GM18517 (cell line): ENCODE measurements around the gene ABCC4.

Experiments used
- ATAC-seq: cut with Tn5 transposase; IDR thresholded peaks from one replicate; pipeline ENCODE4 v1.9.1; 2021; ENCODE audit warnings: mild to moderate bottlenecking, moderate library complexity; ENCODE audit not compliant: unreplicated experiment

ABCC4 gene

GRCh38 chr13:95118541-95119324 lies 182.5 kb downstream of the ABCC4 start:
- no peak for ATAC-seq

- no peak for ATAC-seq
Measured at GRCh38 chr13:95117092-95117491, 184.2 kb downstream of the ABCC4 start.

GRCh38 chr13:95115525-95115924 lies 185.7 kb downstream of the ABCC4 start:
- ATAC-seq = no peak

- ATAC-seq = no peak
Measured at GRCh38 chr13:95113601-95114000, 187.7 kb downstream of the ABCC4 start.

GRCh38 chr13:95112883-95113282 lies 188.4 kb downstream of the ABCC4 start:
- no peak for ATAC-seq

- no peak for ATAC-seq
Measured at GRCh38 chr13:95111608-95112007, 189.6 kb downstream of the ABCC4 start.

GRCh38 chr13:95106562-95106961 lies 194.7 kb downstream of the ABCC4 start:
- no peak for ATAC-seq

GRCh38 chr13:95100525-95101433 lies 200.5 kb downstream of the ABCC4 start:
- no peak for ATAC-seq

- no peak for ATAC-seq
Measured at GRCh38 chr13:95099541-95099940, 201.7 kb downstream of the ABCC4 start.

GRCh38 chr13:95098916-95099315 lies 202.3 kb downstream of the ABCC4 start:
- ATAC-seq = no peak

- ATAC-seq = no peak
Measured at GRCh38 chr13:95091755-95092154, 209.5 kb downstream of the ABCC4 start.

- ATAC-seq = no peak
Measured at GRCh38 chr13:95087746-95088305, 213.4 kb downstream of the ABCC4 start.

- ATAC-seq = no peak
Measured at GRCh38 chr13:95086761-95087160, 214.5 kb downstream of the ABCC4 start.

- no peak for ATAC-seq
Measured at GRCh38 chr13:95083758-95084157, 217.5 kb downstream of the ABCC4 start.

GRCh38 chr13:95083066-95083465 lies 218.2 kb downstream of the ABCC4 start:
- no peak for ATAC-seq

- no peak for ATAC-seq
Measured at GRCh38 chr13:95075506-95075905, 225.7 kb downstream of the ABCC4 start.

GRCh38 chr13:95074820-95075219 lies 226.4 kb downstream of the ABCC4 start:
- ATAC-seq = no peak

GRCh38 chr13:95073747-95074311 lies 227.4 kb downstream of the ABCC4 start:
- ATAC-seq = no peak

GRCh38 chr13:95067303-95067702 lies 233.9 kb downstream of the ABCC4 start:
- ATAC-seq = no peak

GRCh38 chr13:95060014-95060519 lies 241.2 kb downstream of the ABCC4 start:
- ATAC-seq = no peak

- ATAC-seq = no peak
Measured at GRCh38 chr13:95059306-95059705, 241.9 kb downstream of the ABCC4 start.
